Activated B cell treated with CpG ODN at 0.5 μM for 24 hours (primary cell): ENCODE results near the gene SLC26A4. TPM values are rescaled to one million over a fixed set of nuclear protein-coding genes. Genes with fewer than 3 reads are reported as not detected.

ENCODE experiments used
- ATAC-seq: fragments of 200-7000 bp; cut with Tn5 transposase; one replicate; pipeline ENCODE4 v1.10.0; 2021; ENCODE audit warnings: low read depth, mild to moderate bottlenecking, moderate library complexity
- CTCF ChIA-PET: fragments of 350-600 bp; sonication (Branson Sonifier 250); formaldehyde crosslinking; loops from one replicate; lab custom pipeline; 2021; ENCODE audit warnings: antibody characterized with exemption; lab: Charles Lee
- POLR2A ChIA-PET: fragments of 350-600 bp; sonication (Branson Sonifier 250); formaldehyde crosslinking; loops from one replicate; lab custom pipeline; 2021; ENCODE audit warnings: antibody characterized with exemption; lab: Charles Lee
- DNase-seq: peaks from one replicate; pipeline ENCODE4 v3.0.0; 2022
- H3K27ac Mint-ChIP-seq: one replicate; pipeline ENCODE4 v1.8.0; 2020; ENCODE audit warnings: mixed read lengths
- H3K27me3 Mint-ChIP-seq: one replicate; pipeline ENCODE4 v1.8.0; 2021; ENCODE audit warnings: mixed read lengths
- H3K36me3 Mint-ChIP-seq: one replicate; pipeline ENCODE4 v1.8.0; 2021; ENCODE audit warnings: low read depth, mixed read lengths
- H3K4me1 Mint-ChIP-seq: one replicate; pipeline ENCODE4 v1.8.0; 2021; ENCODE audit warnings: mixed read lengths
- H3K4me3 Mint-ChIP-seq: one replicate; pipeline ENCODE4 v1.8.0; 2020; ENCODE audit warnings: mild to moderate bottlenecking, mixed read lengths
- H3K9me3 Mint-ChIP-seq: one replicate; pipeline ENCODE4 v1.8.0; 2020; ENCODE audit warnings: mixed read lengths
- intact Hi-C: fragments of 100-400 bp; cut with micrococcal nuclease; formaldehyde crosslinking; loops from one replicate; pipeline ENCODE4 v1.15.1; 2024
- total RNA-seq: library from RNA; stranded (reverse); gene quantifications from 2 replicates; pipeline ENCODE4 v1.2.3, GENCODE V29; 2022
- TF ChIP-seq, protein P1 (sequence below): fragments of 200-600 bp; IDR thresholded peaks from one replicate; pipeline ENCODE4 v1.8.0; 2022; ENCODE audit warnings: antibody characterized with exemption, mild to moderate bottlenecking

The SLC26A4 gene
- total RNA-seq, result 0.05 and 0.13 TPM in 2 replicates

GRCh38 chr7:107660381-107661080 lies at the start of gene SLC26A4:
Gene SLC26A4 (plus strand): TSS chr7:107660828. CDS start chr7:107661642, 814 bp downstream.
- no peak within 1 kb of the TSS for H3K27ac Mint-ChIP-seq
- peaks cover 23% of the 10 kb centered on the region for H3K4me1 Mint-ChIP-seq
- ChIA-PET POLR2A (interaction anchor here (0.5 to 2.9 kb wide), 6 partner anchors 22 to 510 kb away, joined by 4 to 32 read pairs (median 4); partner anchors contain the start of genes CBLL1, COG5, DUS4L and HBP1), CTCF (interaction anchor here (0.6 to 2.1 kb wide), 8 partner anchors 22 to 211 kb away, joined by 3 to 10 read pairs (median 4); partner anchors contain the start of genes COG5 and DUS4L)
- peak within 1 kb of the TSS; percentile 88 for H3K4me3 Mint-ChIP-seq
- ATAC-seq, result peak; percentile 59
- H3K9me3 Mint-ChIP-seq, result no peaks in the 10 kb centered on the region
- intact Hi-C loops, result loop anchor here (1.0 to 5.0 kb wide), 6 partner anchors 18 to 196 kb away; partner anchors contain the start of gene BCAP29
- TF ChIP-seq, protein P1, sequence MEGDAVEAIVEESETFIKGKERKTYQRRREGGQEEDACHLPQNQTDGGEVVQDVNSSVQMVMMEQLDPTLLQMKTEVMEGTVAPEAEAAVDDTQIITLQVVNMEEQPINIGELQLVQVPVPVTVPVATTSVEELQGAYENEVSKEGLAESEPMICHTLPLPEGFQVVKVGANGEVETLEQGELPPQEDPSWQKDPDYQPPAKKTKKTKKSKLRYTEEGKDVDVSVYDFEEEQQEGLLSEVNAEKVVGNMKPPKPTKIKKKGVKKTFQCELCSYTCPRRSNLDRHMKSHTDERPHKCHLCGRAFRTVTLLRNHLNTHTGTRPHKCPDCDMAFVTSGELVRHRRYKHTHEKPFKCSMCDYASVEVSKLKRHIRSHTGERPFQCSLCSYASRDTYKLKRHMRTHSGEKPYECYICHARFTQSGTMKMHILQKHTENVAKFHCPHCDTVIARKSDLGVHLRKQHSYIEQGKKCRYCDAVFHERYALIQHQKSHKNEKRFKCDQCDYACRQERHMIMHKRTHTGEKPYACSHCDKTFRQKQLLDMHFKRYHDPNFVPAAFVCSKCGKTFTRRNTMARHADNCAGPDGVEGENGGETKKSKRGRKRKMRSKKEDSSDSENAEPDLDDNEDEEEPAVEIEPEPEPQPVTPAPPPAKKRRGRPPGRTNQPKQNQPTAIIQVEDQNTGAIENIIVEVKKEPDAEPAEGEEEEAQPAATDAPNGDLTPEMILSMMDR, result no peak
- no peaks in the 10 kb centered on the region for H3K36me3 Mint-ChIP-seq
- peaks cover 20% of the 10 kb centered on the region for H3K27me3 Mint-ChIP-seq
- peak; percentile 40 for DNase-seq

GRCh38 chr7:107613439-107613838 lies 47.2 kb upstream of the SLC26A4 start:
- no peaks in the 10 kb centered on the region for H3K4me1 Mint-ChIP-seq
- TF ChIP-seq, protein P1, result no peak
- POLR2A ChIA-PET, result no interaction called here
- peaks cover 43% of the 10 kb centered on the region for H3K36me3 Mint-ChIP-seq
- no peaks in the 10 kb centered on the region for H3K27me3 Mint-ChIP-seq
- H3K27ac Mint-ChIP-seq, result no peak overlapping the region
- ATAC-seq (no peak), DNase-seq (no peak)
- intact Hi-C loops, result no loop called here
- CTCF ChIA-PET, result no interaction called here
- H3K9me3 Mint-ChIP-seq, result no peaks in the 10 kb centered on the region
- H3K4me3 Mint-ChIP-seq, result no peak overlapping the region

DNA sequence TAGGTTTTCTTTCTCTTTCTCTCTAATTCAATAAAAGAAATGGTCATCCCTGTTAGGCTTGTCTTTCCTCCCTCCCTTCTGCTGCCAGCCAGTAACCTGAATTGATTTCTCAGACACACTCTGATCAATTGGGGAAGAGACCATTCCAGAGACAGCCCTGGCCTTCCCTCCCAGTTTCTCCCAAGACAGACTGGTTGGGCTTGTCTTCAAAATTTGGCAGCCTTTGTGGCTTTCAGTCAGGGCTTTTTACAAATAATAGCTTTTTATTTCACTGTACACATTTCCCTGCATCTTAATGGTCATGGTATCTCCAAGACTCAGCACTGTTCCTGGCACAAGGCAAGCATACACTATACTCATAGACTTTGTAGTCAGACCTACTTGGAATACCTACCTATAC lies 46.7 kb upstream of the SLC26A4 start:
- POLR2A ChIA-PET, result no interaction called here
- TF ChIP-seq, protein P1, result no peak
- Mint-ChIP-seq H3K4me3 (no peak overlapping the region), H3K27ac (no peak overlapping the region), H3K9me3 (no peaks in the 10 kb centered on the region), H3K36me3 (peaks cover 39% of the 10 kb centered on the region), H3K4me1 (no peaks in the 10 kb centered on the region), H3K27me3 (no peaks in the 10 kb centered on the region)
- intact Hi-C loops, result no loop called here
- DNase-seq, result no peak
- no peak for ATAC-seq
- CTCF ChIA-PET, result no interaction called here

- CTCF ChIA-PET, result no interaction called here
- TF ChIP-seq, protein P1, result no peak
- H3K4me1 Mint-ChIP-seq, result no peaks in the 10 kb centered on the region
- ATAC-seq (no peak), DNase-seq (no peak)
- no peaks in the 10 kb centered on the region for H3K9me3 Mint-ChIP-seq
- intact Hi-C loops, result no loop called here
- H3K27me3 Mint-ChIP-seq, result no peaks in the 10 kb centered on the region
- no peak overlapping the region for H3K27ac Mint-ChIP-seq
- H3K4me3 Mint-ChIP-seq, result no peak overlapping the region
- POLR2A ChIA-PET, result no interaction called here
- H3K36me3 Mint-ChIP-seq, result peaks cover 37% of the 10 kb centered on the region
These were observed 46.2 kb upstream of the SLC26A4 start for GRCh38 chr7:107614425-107614824.

- intact Hi-C loops, result no loop called here
- H3K9me3 Mint-ChIP-seq, result no peaks in the 10 kb centered on the region
- no peaks in the 10 kb centered on the region for H3K27me3 Mint-ChIP-seq
- H3K4me1 Mint-ChIP-seq, result no peaks in the 10 kb centered on the region
- TF ChIP-seq, protein P1, result no peak
- ChIA-PET CTCF (no interaction called here), POLR2A (no interaction called here)
- H3K36me3 Mint-ChIP-seq, result peaks cover 40% of the 10 kb centered on the region
- no peak overlapping the region for H3K4me3 Mint-ChIP-seq
- DNase-seq, result no peak
- ATAC-seq, result no peak
- H3K27ac Mint-ChIP-seq, result no peak overlapping the region
These were observed 44.5 kb upstream of the SLC26A4 start for GRCh38 chr7:107615910-107616680.
